Stimulated activated CD8-positive, alpha-beta memory T cell treated with anti-CD3 and anti-CD28 coated beads, Interleukin-4, amount 100 ng/mL, for 24 hours (primary cell): Measurements from ENCODE around the gene TNFRSF19.
"Not testable (repeated sequence)": the region's sequence is repeated elsewhere in the genome, so short reads cannot be mapped to it uniquely, and the experiment has no call there.

ENCODE experiments used
- DNase-seq: peaks from one replicate; pipeline ENCODE4 v3.0.0-alpha.2; 2020; ENCODE audit warnings: low read depth

The TNFRSF19 gene

GRCh38 chr13:23654111-23655110, 84.2 kb downstream of the TNFRSF19 start:
- DNase-seq, result no peak

GRCh38 chr13:23655321-23655720, 85.1 kb downstream of the TNFRSF19 start:
- no peak for DNase-seq

- no peak for DNase-seq
Observed at GRCh38 chr13:23656637-23657371, 86.6 kb downstream of the TNFRSF19 start.

GRCh38 chr13:23658929-23659541, 88.8 kb downstream of the TNFRSF19 start:
- no peak for DNase-seq

- DNase-seq, result no peak
Observed at GRCh38 chr13:23660249-23660648, 90.0 kb downstream of the TNFRSF19 start.

- DNase-seq, result no peak
Observed at GRCh38 chr13:23666582-23666981, 96.4 kb downstream of the TNFRSF19 start.

GRCh38 chr13:23667750-23668149, 97.5 kb downstream of the TNFRSF19 start:
- no peak for DNase-seq

GRCh38 chr13:23668562-23668961, 98.3 kb downstream of the TNFRSF19 start:
- DNase-seq, result no peak

GRCh38 chr13:23670793-23671192, 100.6 kb downstream of the TNFRSF19 start:
- no peak for DNase-seq

GRCh38 chr13:23671377-23671776, 101.2 kb downstream of the TNFRSF19 start:
- no peak for DNase-seq

GRCh38 chr13:23671897-23672296, 101.7 kb downstream of the TNFRSF19 start:
- DNase-seq, result no peak

GRCh38 chr13:23672616-23673015, 102.4 kb downstream of the TNFRSF19 start:
- no peak for DNase-seq

GRCh38 chr13:23673354-23673753, 103.1 kb downstream of the TNFRSF19 start:
- no peak for DNase-seq

GRCh38 chr13:23673867-23674605, 103.8 kb downstream of the TNFRSF19 start:
- DNase-seq, result no peak

- no peak for DNase-seq
Observed at GRCh38 chr13:23674795-23675640, 104.8 kb downstream of the TNFRSF19 start.

GRCh38 chr13:23677679-23678288, 107.6 kb downstream of the TNFRSF19 start:
- not testable (repeated sequence) for DNase-seq

- no peak for DNase-seq
Observed at GRCh38 chr13:23678795-23679194, 108.6 kb downstream of the TNFRSF19 start.

- DNase-seq, result no peak
Observed at GRCh38 chr13:23679220-23679619, 109.0 kb downstream of the TNFRSF19 start.

GRCh38 chr13:23680845-23681669, 110.8 kb downstream of the TNFRSF19 start:
- DNase-seq, result no peak

- no peak for DNase-seq
Observed at GRCh38 chr13:23683084-23683483, 112.9 kb downstream of the TNFRSF19 start.
